ENCODE data around the gene RTN1. TPM values are rescaled to one million over a fixed set of nuclear protein-coding genes. Genes with fewer than 3 reads are reported as not detected.

Gene RTN1
- total RNA-seq, 1 donor from 2014 or later, result 2.1 TPM

DNA sequence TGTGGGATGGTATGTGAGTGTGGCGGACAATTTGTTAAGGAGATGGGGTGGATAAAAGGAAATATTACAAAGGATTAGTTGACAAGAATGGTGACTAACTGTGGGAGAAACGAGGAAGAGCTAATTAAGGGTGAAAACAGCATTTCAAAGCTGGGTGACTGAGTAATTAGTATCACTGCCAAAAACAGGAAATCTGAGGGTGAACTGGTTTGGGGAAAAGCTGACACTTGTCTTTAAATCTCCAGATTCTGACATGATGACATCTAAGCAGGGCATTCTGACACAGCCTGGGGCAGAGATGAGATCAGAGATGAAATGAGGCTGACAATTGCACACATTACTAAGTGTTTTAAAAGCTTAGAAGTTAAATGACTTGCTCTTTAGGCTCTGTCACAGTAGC lies 251.5 kb downstream of the RTN1 start:
- Mint-ChIP-seq H3K27ac (ENCODE audit: unreplicated experiment) (no peak overlapping the region), H3K4me1 (ENCODE audit: unreplicated experiment) (peaks cover 3% of the 10 kb centered on the region)
- TF ChIP-seq, protein P1, sequence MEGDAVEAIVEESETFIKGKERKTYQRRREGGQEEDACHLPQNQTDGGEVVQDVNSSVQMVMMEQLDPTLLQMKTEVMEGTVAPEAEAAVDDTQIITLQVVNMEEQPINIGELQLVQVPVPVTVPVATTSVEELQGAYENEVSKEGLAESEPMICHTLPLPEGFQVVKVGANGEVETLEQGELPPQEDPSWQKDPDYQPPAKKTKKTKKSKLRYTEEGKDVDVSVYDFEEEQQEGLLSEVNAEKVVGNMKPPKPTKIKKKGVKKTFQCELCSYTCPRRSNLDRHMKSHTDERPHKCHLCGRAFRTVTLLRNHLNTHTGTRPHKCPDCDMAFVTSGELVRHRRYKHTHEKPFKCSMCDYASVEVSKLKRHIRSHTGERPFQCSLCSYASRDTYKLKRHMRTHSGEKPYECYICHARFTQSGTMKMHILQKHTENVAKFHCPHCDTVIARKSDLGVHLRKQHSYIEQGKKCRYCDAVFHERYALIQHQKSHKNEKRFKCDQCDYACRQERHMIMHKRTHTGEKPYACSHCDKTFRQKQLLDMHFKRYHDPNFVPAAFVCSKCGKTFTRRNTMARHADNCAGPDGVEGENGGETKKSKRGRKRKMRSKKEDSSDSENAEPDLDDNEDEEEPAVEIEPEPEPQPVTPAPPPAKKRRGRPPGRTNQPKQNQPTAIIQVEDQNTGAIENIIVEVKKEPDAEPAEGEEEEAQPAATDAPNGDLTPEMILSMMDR (IDR thresholded peaks at IDR 0.05; ENCODE audit: unreplicated experiment), result no peak

DNA sequence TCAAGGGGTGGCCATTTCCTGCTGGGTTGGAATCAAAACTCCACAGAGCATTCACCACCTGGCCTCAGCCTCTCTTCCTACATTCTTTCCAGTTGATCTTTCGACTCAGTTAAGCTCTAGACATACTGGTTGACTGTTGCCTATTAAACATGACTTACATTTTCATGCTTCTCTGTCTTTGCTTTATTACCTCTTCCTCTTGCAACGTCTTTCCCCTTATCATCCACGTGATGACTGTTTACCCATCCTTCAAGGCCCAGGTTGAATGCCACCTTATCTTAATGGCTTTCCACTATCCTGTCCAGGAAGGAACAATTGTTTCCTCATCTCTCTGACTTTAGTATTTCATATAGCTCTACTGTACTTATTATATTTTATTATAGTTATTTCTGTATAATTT lies 269.5 kb downstream of the RTN1 start:
- TF ChIP-seq, protein P1 (IDR thresholded peaks at IDR 0.05; ENCODE audit: unreplicated experiment), result no peak
- Mint-ChIP-seq H3K36me3 (ENCODE audit: low read depth, unreplicated experiment) (no peaks in the 10 kb centered on the region), H3K27me3 (ENCODE audit: unreplicated experiment) (peaks cover 4% of the 10 kb centered on the region), H3K4me3 (ENCODE audit: unreplicated experiment) (no peak overlapping the region), H3K27ac (ENCODE audit: unreplicated experiment) (no peak overlapping the region), H3K9me3 (ENCODE audit: unreplicated experiment) (no peaks in the 10 kb centered on the region), H3K4me1 (ENCODE audit: unreplicated experiment) (peaks cover 2% of the 10 kb centered on the region)
- DNase-seq (ENCODE audit: low spot score), result no peak

More for the DNA sequence above, 251.5 kb downstream of the RTN1 start:
- no peaks in the 10 kb centered on the region for H3K9me3 Mint-ChIP-seq (ENCODE audit: unreplicated experiment)
- no peak overlapping the region for H3K4me3 Mint-ChIP-seq (ENCODE audit: unreplicated experiment)
- no peak for DNase-seq (ENCODE audit: low spot score)
- no peaks in the 10 kb centered on the region for H3K27me3 Mint-ChIP-seq (ENCODE audit: unreplicated experiment)
- no peaks in the 10 kb centered on the region for H3K36me3 Mint-ChIP-seq (ENCODE audit: low read depth, unreplicated experiment)

DNA sequence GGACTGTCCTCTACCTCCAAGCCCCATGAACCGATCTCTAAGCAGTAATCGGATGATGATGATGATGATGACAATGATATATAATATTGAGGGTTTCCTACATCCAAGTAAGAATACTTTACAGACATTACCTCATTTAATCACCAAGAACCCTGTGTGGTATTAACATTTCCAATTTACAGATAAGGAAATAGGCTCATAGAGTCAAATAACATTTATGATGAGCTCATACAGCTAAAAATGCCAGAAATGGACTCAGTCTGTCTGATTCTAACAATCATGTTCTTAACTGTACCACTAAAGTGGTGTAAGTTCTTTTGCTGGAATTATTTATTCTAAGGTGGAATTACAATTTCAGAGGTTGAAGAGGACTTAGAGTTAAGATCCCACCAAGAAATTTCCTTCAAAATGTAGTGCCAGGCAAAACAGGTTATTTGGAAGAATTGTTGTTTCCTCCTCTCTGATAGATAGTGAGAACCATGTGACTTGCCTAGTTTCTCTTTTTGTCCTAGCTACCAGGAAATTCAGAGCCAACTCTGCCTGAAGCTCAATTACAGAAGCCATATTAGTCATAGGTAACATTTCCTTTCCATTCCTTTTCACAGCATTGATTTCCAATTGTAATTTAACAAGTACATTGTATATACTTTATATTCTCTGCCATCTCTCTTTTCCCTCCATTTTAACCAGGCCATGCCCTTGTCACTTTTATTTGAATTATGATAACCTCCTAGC lies 270.2 kb downstream of the RTN1 start:
- Mint-ChIP-seq H3K27ac (ENCODE audit: unreplicated experiment) (no peak overlapping the region), H3K4me1 (ENCODE audit: unreplicated experiment) (peaks cover 2% of the 10 kb centered on the region), H3K27me3 (ENCODE audit: unreplicated experiment) (peaks cover 4% of the 10 kb centered on the region), H3K9me3 (ENCODE audit: unreplicated experiment) (no peaks in the 10 kb centered on the region), H3K36me3 (ENCODE audit: low read depth, unreplicated experiment) (no peaks in the 10 kb centered on the region), H3K4me3 (ENCODE audit: unreplicated experiment) (no peak overlapping the region)
- TF ChIP-seq, protein P1 (IDR thresholded peaks at IDR 0.05; ENCODE audit: unreplicated experiment), result no peak
- no peak for DNase-seq (ENCODE audit: low spot score)

DNA sequence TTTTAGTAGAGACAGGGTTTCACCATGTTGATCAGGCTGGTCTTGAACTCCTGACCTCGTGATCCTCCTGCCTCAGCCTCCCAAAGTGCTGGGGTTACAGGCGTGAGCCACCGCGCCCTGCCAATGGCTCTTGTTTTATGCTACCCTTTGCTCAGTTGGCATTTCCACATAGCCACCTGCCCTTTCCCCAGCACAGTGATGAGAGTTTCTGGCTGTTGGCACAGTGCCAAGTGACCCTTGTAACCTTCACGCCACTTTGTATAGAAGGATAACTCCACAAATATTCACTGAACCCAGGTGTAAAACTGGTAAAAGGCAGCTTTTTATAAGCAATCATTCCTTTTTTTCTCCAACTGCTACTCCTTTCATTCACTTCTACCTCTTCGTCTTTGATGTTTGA lies 275.5 kb downstream of the RTN1 start:
- TF ChIP-seq, protein P1 (IDR thresholded peaks at IDR 0.05; ENCODE audit: unreplicated experiment), result no peak
- Mint-ChIP-seq H3K4me3 (ENCODE audit: unreplicated experiment) (no peak overlapping the region), H3K27ac (ENCODE audit: unreplicated experiment) (no peak overlapping the region), H3K9me3 (ENCODE audit: unreplicated experiment) (no peaks in the 10 kb centered on the region), H3K36me3 (ENCODE audit: low read depth, unreplicated experiment) (no peaks in the 10 kb centered on the region), H3K4me1 (ENCODE audit: unreplicated experiment) (no peaks in the 10 kb centered on the region), H3K27me3 (ENCODE audit: unreplicated experiment) (peaks cover 7% of the 10 kb centered on the region)
- DNase-seq (ENCODE audit: low spot score), result no peak

DNA sequence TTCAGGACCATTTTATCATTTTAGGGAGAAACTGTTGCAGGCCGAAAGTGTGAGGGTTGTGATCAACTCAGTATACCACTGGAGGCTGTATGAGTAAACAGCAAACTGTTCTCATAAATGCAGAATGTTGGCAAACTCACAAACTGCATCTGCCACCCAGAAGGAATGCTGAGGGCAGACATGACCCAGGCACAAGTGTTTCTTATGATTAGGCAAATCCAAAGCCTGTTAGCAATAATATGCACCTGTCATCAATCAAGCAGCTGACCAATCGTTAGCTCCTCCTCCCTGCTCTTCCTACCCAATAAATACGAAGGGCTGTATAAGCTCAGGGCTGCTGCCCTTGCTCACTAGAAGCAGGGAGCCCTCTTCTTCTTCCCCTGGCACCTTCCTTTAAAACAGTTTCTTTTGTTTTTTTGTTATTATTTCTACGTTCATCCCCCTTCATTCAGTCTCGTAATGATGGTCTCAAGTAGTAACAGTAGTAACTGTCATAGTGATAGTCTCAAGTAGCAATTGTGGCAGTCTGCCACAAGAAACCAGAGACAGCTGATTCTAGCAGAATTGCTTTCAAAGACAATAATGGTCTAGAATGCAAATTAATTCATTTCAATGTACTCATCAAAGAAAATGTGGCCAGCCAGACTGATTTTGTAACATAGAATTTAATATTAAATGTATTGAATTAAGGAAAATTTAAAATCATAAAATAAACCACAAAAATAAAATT lies 278.8 kb downstream of the RTN1 start:
- DNase-seq (ENCODE audit: low spot score), result no peak
- H3K9me3 Mint-ChIP-seq (ENCODE audit: unreplicated experiment), result no peaks in the 10 kb centered on the region
- TF ChIP-seq, protein P1 (IDR thresholded peaks at IDR 0.05; ENCODE audit: unreplicated experiment), result no peak
- peaks cover 3% of the 10 kb centered on the region for H3K27me3 Mint-ChIP-seq (ENCODE audit: unreplicated experiment)
- H3K27ac Mint-ChIP-seq (ENCODE audit: unreplicated experiment), result no peak overlapping the region
- peaks cover 12% of the 10 kb centered on the region for H3K4me1 Mint-ChIP-seq (ENCODE audit: unreplicated experiment)
- H3K4me3 Mint-ChIP-seq (ENCODE audit: unreplicated experiment), result no peak overlapping the region
- no peaks in the 10 kb centered on the region for H3K36me3 Mint-ChIP-seq (ENCODE audit: low read depth, unreplicated experiment)
